Myocyte (in vitro differentiated cells): Measurements from ENCODE around the gene HDAC4. TPM values are rescaled to one million over a fixed set of nuclear protein-coding genes. Genes with fewer than 3 reads are reported as not detected.
"Not testable (repeated sequence)": the region's sequence is repeated elsewhere in the genome, so short reads cannot be mapped to it uniquely, and the experiment has no call there.

ENCODE experiments used
- DNase-seq: peaks from one replicate; pipeline ENCODE4 v3.0.0-alpha.2; 2012; ENCODE audit warnings: low read depth
- total RNA-seq: library from RNA; depleted of rRNA; stranded (reverse); fragments of >200 nt; gene quantifications from 2 replicates; pipeline ENCODE4 v1.2.3, GENCODE V29; 2014

HDAC4 gene
- total RNA-seq, 1 donor from 2014 or later = 38.5 TPM

- no peak for DNase-seq
Measured at GRCh38 chr2:239078128-239078924, 322.5 kb downstream of the HDAC4 start.

GRCh38 chr2:239077260-239077659 lies 323.6 kb downstream of the HDAC4 start:
- no peak for DNase-seq

DNA sequence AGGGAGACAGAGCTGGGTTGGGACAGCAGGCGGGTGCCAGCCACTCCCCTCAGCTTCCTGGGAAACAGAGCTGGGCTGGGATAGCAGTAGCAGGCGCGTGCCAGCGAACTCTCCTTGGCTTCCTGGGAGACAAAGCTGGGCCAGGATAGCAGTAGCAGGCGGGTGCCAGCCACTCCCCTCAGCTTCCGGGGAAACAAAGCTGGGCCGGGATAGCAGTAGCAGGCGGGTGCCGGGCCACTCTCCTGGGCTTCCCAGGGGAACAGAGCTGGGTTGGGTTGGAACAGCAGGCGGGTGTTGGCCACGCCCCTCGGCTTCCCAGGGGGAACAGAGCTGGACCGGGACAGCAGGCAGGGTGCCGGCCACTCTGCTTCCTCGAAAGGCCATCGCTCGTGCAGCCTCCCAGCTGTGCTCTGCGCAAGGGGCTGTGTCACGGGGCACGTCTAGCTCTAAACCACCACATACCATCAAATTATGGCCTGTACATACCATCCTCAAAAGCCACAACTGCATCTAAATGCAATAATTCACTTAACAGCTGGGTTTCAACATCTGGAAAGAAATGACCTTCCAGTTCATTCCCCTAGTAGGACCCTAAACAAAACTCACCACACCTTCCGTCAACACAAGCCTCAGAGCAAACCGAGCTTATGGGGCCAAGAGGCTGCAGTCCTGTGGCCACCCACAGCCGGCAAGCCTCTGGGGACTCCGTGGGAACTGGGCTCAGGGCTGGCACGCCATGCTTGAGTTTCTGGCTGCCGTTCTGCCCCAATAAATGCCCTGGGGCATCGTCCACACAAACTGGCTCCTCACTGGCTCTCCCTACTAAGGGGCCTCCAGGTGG lies 324.7 kb downstream of the HDAC4 start:
- no peak for DNase-seq

DNA sequence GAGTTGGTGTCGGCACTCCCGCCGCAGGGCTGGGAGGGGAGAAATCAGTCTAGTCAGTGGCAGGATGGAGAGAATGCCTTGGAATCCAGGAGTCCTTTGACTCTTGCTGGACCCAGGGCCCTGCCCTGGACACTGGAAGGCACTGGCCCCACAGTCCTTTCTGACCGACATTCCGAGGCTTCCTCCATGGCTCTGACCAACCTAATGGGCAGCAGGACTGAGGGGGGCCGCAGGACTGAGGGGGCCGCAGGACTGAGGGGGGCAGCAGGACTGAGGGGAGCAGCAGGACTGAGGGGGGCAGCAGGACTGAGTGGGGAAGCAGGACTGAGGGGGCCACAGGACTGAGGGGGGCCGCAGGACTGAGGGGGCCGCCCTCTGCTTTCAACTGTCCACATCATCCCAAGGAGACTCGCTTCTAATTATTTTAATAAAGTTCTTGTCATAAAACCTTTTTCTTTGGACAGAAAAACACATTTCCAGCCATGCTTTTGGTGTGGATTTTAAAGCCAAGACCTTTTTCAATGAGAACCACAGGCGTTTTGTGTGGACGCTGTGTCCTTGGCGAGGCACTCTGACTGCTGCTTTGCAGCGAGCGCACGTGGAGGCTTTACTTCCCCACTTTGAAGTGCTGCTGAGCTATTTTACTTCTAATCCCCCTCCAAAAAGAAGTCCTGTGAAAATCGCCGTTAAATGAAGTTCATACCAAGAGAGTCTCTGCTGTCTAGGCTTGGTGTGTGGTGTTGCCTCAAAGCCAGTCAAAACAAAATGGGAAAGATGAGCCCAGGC lies 326.9 kb downstream of the HDAC4 start:
- DNase-seq = no peak

DNA sequence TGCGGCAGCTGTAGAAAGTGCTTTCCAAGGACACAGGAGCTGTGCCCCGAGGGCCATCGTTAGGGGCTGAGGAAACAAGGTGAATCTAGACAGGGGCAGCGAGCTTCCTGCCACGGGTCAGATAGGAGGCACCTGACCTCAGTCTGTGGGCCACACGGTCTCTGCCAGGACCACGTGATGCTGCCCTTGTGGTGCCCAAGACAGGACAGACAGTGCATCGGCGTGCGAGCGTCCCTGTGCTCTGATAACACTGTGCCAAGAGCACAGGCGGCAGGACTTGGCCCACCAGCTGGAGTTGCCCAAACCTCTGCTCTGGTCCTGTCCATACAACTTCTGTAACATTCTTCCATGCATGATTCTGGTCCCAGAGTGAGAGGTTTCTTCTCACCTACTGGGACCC lies 327.6 kb downstream of the HDAC4 start:
- no peak for DNase-seq

DNA sequence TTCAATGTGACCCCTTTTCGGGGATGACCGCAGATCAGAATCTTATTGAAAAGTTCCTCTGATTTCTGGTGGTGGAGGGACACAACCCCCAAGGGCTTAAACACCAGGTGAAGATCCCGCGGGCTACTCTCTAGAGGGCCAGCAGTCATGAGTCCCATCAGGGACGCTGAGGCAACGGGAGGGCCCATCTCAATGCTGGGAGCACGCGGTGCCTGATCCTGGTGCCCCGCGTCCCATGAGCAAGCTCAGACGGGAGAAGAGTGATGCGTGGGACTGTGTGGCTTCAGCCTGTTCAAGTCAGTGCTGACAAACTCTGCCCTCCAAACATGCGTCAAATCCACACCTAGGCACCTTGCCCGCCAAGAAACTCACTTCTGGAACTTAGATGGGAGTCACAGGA lies 328.0 kb downstream of the HDAC4 start:
- no peak for DNase-seq

GRCh38 chr2:239070466-239070865 lies 330.4 kb downstream of the HDAC4 start:
- no peak for DNase-seq

- not testable (repeated sequence) for DNase-seq
Measured at GRCh38 chr2:239069362-239070333, 331.2 kb downstream of the HDAC4 start.

DNA sequence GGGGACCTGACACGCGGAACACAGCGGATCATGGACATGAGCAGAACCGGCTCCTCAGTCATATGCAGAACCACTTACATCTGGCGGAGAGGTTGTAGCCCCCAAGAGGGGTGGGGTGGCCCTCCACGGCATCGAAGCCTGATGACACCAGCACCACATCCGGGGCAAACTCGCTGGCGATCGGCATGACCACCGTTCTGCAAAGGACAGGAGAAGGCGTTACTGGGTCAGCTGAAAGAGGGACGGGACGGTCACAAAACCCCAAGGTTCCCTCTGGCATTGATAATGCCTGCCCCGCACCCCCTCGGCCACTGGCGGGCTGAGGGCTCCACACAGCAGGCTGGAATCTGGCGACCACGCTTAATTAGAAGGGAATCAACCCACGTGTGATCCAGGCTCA lies 332.4 kb downstream of the HDAC4 start:
- DNase-seq = no peak

- DNase-seq = no peak
Measured at GRCh38 chr2:239067196-239067865, 333.5 kb downstream of the HDAC4 start.

- DNase-seq = no peak
Measured at GRCh38 chr2:239066597-239066996, 334.2 kb downstream of the HDAC4 start.

DNA sequence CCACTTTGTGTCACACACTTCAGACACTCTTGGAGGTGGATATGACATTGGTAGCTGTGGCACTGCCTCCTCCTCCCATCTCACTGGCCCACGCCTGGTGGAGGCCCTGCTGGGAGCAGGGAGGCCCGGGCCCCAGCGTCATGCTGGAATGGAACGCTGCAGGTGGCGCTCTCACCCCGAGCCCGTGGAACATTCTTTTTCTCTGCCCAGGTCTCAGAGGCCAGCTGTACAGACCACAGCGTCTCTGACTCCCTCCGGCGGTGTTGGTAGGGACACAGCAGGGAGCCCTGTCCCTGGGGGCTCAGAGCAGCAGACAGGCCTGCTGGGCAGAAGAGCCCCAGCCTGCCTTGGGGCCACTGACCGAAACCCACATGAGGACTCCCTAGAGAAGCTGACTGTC lies 334.9 kb downstream of the HDAC4 start:
- DNase-seq = no peak

- DNase-seq = peak; percentile 59
Measured at GRCh38 chr2:239065537-239065936, 335.3 kb downstream of the HDAC4 start.

DNA sequence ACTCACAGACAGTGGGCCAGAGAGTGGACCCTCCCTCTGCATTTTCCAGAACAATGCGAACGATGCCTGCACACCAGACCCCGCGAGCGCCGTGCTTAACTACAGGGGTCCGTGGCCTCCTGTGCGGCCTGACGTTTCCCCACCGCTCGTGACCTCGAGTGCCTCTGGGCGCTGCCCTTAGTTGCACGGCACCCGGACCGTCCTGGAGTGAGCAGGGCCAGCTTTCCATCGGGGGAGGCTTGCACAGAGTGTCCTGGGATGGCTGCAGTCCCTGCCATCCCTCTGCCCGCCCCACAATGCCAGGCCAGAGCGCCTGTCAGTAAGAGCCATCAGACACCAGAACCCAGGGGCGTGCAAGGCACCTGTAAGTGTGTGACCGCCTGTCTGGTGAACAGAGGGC lies 335.9 kb downstream of the HDAC4 start:
- DNase-seq = no peak

GRCh38 chr2:239064253-239064652 lies 336.6 kb downstream of the HDAC4 start:
- DNase-seq = no peak

DNA sequence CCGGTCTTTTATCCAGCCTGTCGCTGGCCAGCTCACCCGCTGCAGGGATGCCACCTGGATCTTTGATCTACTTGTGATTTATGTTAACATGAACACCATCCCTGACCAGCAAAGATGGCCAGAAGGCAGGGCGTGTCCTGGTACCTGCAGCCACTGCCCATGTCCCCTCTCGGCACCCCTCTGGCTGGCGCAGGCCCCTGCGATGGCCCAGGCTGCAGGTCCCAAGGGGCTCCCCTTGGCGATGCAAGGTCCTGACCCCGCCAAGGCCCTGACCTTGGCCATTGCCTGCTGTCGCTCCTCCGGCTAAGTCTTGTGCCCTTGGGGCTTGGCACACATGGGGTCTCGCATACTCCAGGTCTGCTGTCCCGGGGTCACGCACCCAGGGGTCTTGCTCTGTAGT lies 338.1 kb downstream of the HDAC4 start:
- no peak for DNase-seq

DNA sequence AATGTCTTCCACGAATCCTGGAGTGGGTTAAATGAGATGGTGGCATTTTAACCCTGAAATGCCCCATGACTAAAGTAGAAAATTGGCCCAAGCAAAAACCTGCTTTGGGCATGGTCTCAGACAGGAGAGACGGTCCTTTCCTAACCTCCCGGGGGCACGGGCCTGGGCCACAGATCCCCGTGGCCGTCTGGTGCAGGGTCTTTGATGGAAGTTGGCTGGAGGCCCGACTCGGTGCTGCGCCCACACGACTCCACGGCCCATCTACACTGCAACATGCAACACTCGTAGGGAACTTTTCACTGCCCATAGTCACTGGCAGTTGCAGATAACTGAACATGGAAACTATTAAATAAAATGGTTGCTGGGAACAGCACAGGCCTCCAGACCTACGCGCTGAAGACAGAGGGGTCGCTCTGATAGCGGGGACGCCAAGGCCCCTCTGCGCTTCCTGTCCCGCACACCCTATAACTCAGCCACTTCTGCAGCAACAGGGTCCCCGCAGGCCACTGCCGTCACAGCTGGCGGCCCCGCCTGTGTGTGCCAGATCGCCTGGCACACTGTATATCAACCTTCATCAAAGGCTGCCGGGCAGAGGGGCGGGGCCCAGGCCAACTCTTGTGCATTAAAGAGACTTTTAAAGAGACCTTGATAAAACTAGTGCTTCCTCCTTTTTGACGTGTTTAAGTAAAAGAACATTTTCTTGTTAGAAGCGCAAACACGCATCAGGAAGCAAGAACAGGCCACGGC lies 338.8 kb downstream of the HDAC4 start:
- no peak for DNase-seq

GRCh38 chr2:239061121-239061666 lies 339.6 kb downstream of the HDAC4 start:
- DNase-seq = no peak

- DNase-seq = no peak
Measured at GRCh38 chr2:239060676-239061075, 340.1 kb downstream of the HDAC4 start.
